CD14-positive monocyte (primary cell): ENCODE data around the gene LCN2. TPM values are rescaled to one million over a fixed set of nuclear protein-coding genes. Genes with fewer than 3 reads are reported as not detected.

Experiments used
- DNase-seq, 3 donors: peaks; one replicate each; pipeline ENCODE4 v3.0.0-alpha.2; 2011 to 2022
- H2AFZ ChIP-seq: 2 replicates; pipeline ENCODE4 v1.6.0; 2012; ENCODE audit warnings: mild to moderate bottlenecking, low read depth, low read length, inconsistent platforms; ENCODE audit not compliant: insufficient read depth, poor library complexity, severe bottlenecking
- H3K27ac ChIP-seq, 2 donors: 1 replicate in 1 of 2; 2 replicates in 1 of 2; pipeline ENCODE4 v1.5.1; 2012 to 2013; ENCODE audit warnings: low read length in 2 of 2, control low read depth in 1 of 2, inconsistent platforms in 1 of 2, low read depth in 1 of 2, mild to moderate bottlenecking in 1 of 2
- H3K27me3 ChIP-seq, 2 donors: one replicate each; pipeline versions ENCODE4 v1.6.0 to v1.6.1; 2011 to 2013; ENCODE audit warnings: low read length in 2 of 2; ENCODE audit not compliant: control insufficient read depth in 2 of 2, insufficient read depth in 2 of 2
- H3K36me3 ChIP-seq, 2 donors: replicated peaks in 1 of 2; 1 replicate in 1 of 2; 2 replicates in 1 of 2; pipeline versions ENCODE4 v1.5.1 to v1.6.1; 2012 to 2013; ENCODE audit warnings: low read length in 2 of 2, control low read depth in 1 of 2, inconsistent platforms in 1 of 2, mild to moderate bottlenecking in 1 of 2; ENCODE audit not compliant: insufficient read depth in 2 of 2, control insufficient read depth in 1 of 2
- H3K4me1 ChIP-seq, 2 donors: 1 replicate in 1 of 2; 2 replicates in 1 of 2; pipeline versions ENCODE4 v1.5.1 to v1.6.1; 2012 to 2013; ENCODE audit warnings: low read length in 2 of 2, control low read depth in 1 of 2, inconsistent platforms in 1 of 2, mild to moderate bottlenecking in 1 of 2, moderate library complexity in 1 of 2; ENCODE audit not compliant: insufficient read depth in 2 of 2, control insufficient read depth in 1 of 2
- H3K4me2 ChIP-seq: replicated peaks from 2 replicates; pipeline ENCODE3; 2012; ENCODE audit warnings: low read length, moderate library complexity, mild to moderate bottlenecking; ENCODE audit not compliant: poor library complexity, severe bottlenecking; ENCODE audit errors: extremely low read depth
- H3K4me3 ChIP-seq, 3 experiments: fragments of 200-600 bp in 1 of 3; sonication (generic) in 1 of 3; replicated peaks in 1 of 3; 1 replicate in 2 of 3; 2 replicates in 1 of 3; pipeline ENCODE4 v1.5.1; 2011 to 2013; ENCODE audit warnings: low read length in 3 of 3, mild to moderate bottlenecking in 3 of 3, control low read depth in 2 of 3, low read depth in 2 of 3, inconsistent platforms in 1 of 3, moderate library complexity in 1 of 3
- H3K79me2 ChIP-seq: 2 replicates; pipeline ENCODE4 v1.6.0; 2012; ENCODE audit warnings: mild to moderate bottlenecking, control low read depth, inconsistent platforms, low read length, moderate library complexity; ENCODE audit not compliant: insufficient read depth
- H3K9ac ChIP-seq: 2 replicates; pipeline ENCODE4 v1.6.0; 2017; ENCODE audit warnings: low read length, mild to moderate bottlenecking; ENCODE audit not compliant: insufficient read depth, poor library complexity, severe bottlenecking
- H3K9me3 ChIP-seq, 2 donors: replicated peaks in 1 of 2; 1 replicate in 1 of 2; 2 replicates in 1 of 2; pipeline versions ENCODE4 v1.5.1 to v1.6.1; 2012 to 2013; ENCODE audit warnings: low read length in 2 of 2, control low read depth in 1 of 2; ENCODE audit not compliant: control insufficient read depth in 1 of 2, insufficient read depth in 1 of 2
- H4K20me1 ChIP-seq: 2 replicates; pipeline ENCODE4 v1.6.0; 2012; ENCODE audit warnings: mild to moderate bottlenecking, low read length, control low read depth, moderate library complexity; ENCODE audit not compliant: insufficient read depth
- H3K27ac Mint-ChIP-seq, 7 donors: one replicate each; pipeline ENCODE4 v1.8.0; 2020; ENCODE audit warnings: mild to moderate bottlenecking in 7 of 7, mixed read lengths in 7 of 7, moderate library complexity in 6 of 7, inconsistent platforms in 2 of 7
- H3K27me3 Mint-ChIP-seq, 3 donors: one replicate each; pipeline ENCODE4 v1.8.0; 2021 to 2022; ENCODE audit warnings: low read depth in 3 of 3, mild to moderate bottlenecking in 3 of 3, mixed read lengths in 3 of 3, moderate library complexity in 3 of 3, inconsistent platforms in 1 of 3
- H3K36me3 Mint-ChIP-seq, 2 donors: one replicate each; pipeline ENCODE4 v1.8.0; 2020; ENCODE audit warnings: mixed read lengths in 2 of 2, inconsistent platforms in 1 of 2, mild to moderate bottlenecking in 1 of 2
- H3K4me1 Mint-ChIP-seq: one replicate; pipeline ENCODE4 v1.8.0; 2020; ENCODE audit warnings: mild to moderate bottlenecking, mixed read lengths
- H3K4me3 Mint-ChIP-seq, 2 donors: one replicate each; pipeline ENCODE4 v1.8.0; 2020; ENCODE audit warnings: mild to moderate bottlenecking in 2 of 2, mixed read lengths in 2 of 2, moderate library complexity in 1 of 2
- H3K9me3 Mint-ChIP-seq, 7 donors: one replicate each; pipeline ENCODE4 v1.8.0; 2020 to 2022; ENCODE audit warnings: mixed read lengths in 7 of 7, mild to moderate bottlenecking in 6 of 7, moderate library complexity in 6 of 7, inconsistent platforms in 2 of 7
- CTCF ChIP-seq: fragments of 200-600 bp; IDR thresholded peaks from one replicate; pipeline ENCODE4 v1.8.0; 2022; ENCODE audit warnings: antibody characterized with exemption, mild to moderate bottlenecking
- WGBS: methylation state at CpG from one replicate; pipeline ENCODE4 v1.1.5; 2013; ENCODE audit warnings: missing lambda C conversion rate; ENCODE audit not compliant: insufficient coverage; 5-methylcytosine and 5-hydroxymethylcytosine counted together
- intact Hi-C, 2 donors: fragments of 100-400 bp; cut with micrococcal nuclease; formaldehyde crosslinking; loops; one replicate each; pipeline versions ENCODE4 v1.15.0 to v1.15.1; 2023
- polyA plus RNA-seq, 3 donors: library from polyadenylated mRNA; depleted of rRNA in 1 of 3; unstranded in 2 of 3; stranded (reverse) in 1 of 3; fragments of 300-500 nt in 2 of 3; fragments of >200 nt in 1 of 3; fragmentation: Illumina TruSeq in 2 of 3; gene quantifications; 1 replicate in 2 of 3; 2 replicates in 1 of 3; pipeline ENCODE4 v1.2.3, GENCODE V29; 2012 to 2021

The LCN2 gene
- polyA plus RNA-seq, 3 donors: 0.83 TPM; not detected in 2

GRCh38 chr9:128115187-128116103, 33.8 kb upstream of the LCN2 start:
- Mint-ChIP-seq H3K27ac (peak overlapping the region; percentile 37 to 88 (median 66)), H3K4me3 (no peak overlapping the region)
- 88% methylated on average over 23 of the region's 26 CpGs for WGBS

More at GRCh38 chr9:128115187-128116103, 33.8 kb upstream of the LCN2 start:
- peak; percentile 55 to 86 (median 71) for DNase-seq
- no peak overlapping the region for H3K9ac ChIP-seq
- H3K27ac ChIP-seq: no peak overlapping the region
- peaks cover 0 to 2% (median 0%) of the 10 kb centered on the region in 7 donors for H3K9me3 Mint-ChIP-seq
- H3K36me3 Mint-ChIP-seq: peaks cover 11 to 24% of the 10 kb centered on the region in 2 donors
- intact Hi-C loops: loop anchor here in 1 of 2 donors (5.0 kb wide), 1 partner anchor 173 kb away; no protein-coding TSS in a partner anchor
- no peaks in the 10 kb centered on the region for H3K79me2 ChIP-seq
- H3K27me3 ChIP-seq: no peaks in the 10 kb centered on the region
- H3K27me3 Mint-ChIP-seq: peaks cover 2 to 6% (median 3%) of the 10 kb centered on the region in 3 donors
- TF ChIP-seq CTCF: no peak
- H3K4me1 ChIP-seq: peaks cover 8 to 17% of the 10 kb centered on the region in 2 donors
- no peaks in the 10 kb centered on the region for H3K9me3 ChIP-seq
- H4K20me1 ChIP-seq: no peaks in the 10 kb centered on the region
- H3K4me1 Mint-ChIP-seq: peaks cover 15% of the 10 kb centered on the region
- no peak overlapping the region for H3K4me3 ChIP-seq
- H3K36me3 ChIP-seq: peaks cover under 1 to 6% of the 10 kb centered on the region in 2 donors
- H2AFZ ChIP-seq: no peak overlapping the region
- no peak overlapping the region for H3K4me2 ChIP-seq
